KMS-11 (cell line): ENCODE results near the gene HEXD.

Experiments
- H2AFZ ChIP-seq: fragments of 200-600 bp; sonication (generic); 2 replicates; pipeline ENCODE4 v1.6.1; 2016; ENCODE audit warnings: antibody characterized with exemption, mixed run types, low read depth
- H3K27ac ChIP-seq: fragments of 200-600 bp; sonication (generic); 2 replicates; pipeline ENCODE4 v1.6.1; 2016; ENCODE audit warnings: mild to moderate bottlenecking, mixed run types
- H3K27me3 ChIP-seq: fragments of 200-600 bp; sonication (generic); 2 replicates; pipeline ENCODE4 v1.6.1; 2017; ENCODE audit warnings: mild to moderate bottlenecking, low read depth, mixed run types, moderate library complexity; ENCODE audit not compliant: insufficient read depth
- H3K36me3 ChIP-seq: fragments of 200-600 bp; sonication (generic); 2 replicates; pipeline ENCODE4 v1.6.1; 2017; ENCODE audit warnings: mild to moderate bottlenecking, mixed run types; ENCODE audit not compliant: insufficient read depth
- H3K4me1 ChIP-seq: fragments of 200-600 bp; sonication (generic); 2 replicates; pipeline ENCODE4 v1.6.1; 2016; ENCODE audit warnings: mild to moderate bottlenecking, low read depth, mixed run types; ENCODE audit not compliant: poor library complexity, severe bottlenecking
- H3K4me2 ChIP-seq: fragments of 200-600 bp; sonication (generic); 2 replicates; pipeline ENCODE4 v1.7.0; 2016; ENCODE audit warnings: mild to moderate bottlenecking, mixed run types
- H3K4me3 ChIP-seq: fragments of 200-600 bp; sonication (generic); IDR thresholded peaks from 2 replicates; pipeline ENCODE4 v1.6.1; 2017; ENCODE audit warnings: low read depth, low read length, mixed read lengths; ENCODE audit not compliant: insufficient read depth
- H3K79me2 ChIP-seq: fragments of 200-600 bp; sonication (generic); 2 replicates; pipeline ENCODE4 v1.6.1; 2016; ENCODE audit warnings: low read depth, mixed run types; ENCODE audit not compliant: insufficient read depth
- H3K9ac ChIP-seq: fragments of 200-600 bp; sonication (generic); 2 replicates; pipeline ENCODE4 v1.6.1; 2016; ENCODE audit warnings: mild to moderate bottlenecking, mixed run types
- H4K20me1 ChIP-seq: fragments of 200-600 bp; sonication (generic); 2 replicates; pipeline ENCODE4 v1.6.1; 2016; ENCODE audit warnings: mild to moderate bottlenecking, mixed run types; ENCODE audit not compliant: insufficient read depth
- TF ChIP-seq, protein P1 (sequence below): fragments of 200-600 bp; sonication (generic); conservative IDR thresholded peaks from 2 replicates; pipeline ENCODE4 v1.6.1; 2017; ENCODE audit warnings: low read depth, mild to moderate bottlenecking, antibody characterized with exemption, low read length, moderate library complexity, mixed read lengths

HEXD gene

DNA sequence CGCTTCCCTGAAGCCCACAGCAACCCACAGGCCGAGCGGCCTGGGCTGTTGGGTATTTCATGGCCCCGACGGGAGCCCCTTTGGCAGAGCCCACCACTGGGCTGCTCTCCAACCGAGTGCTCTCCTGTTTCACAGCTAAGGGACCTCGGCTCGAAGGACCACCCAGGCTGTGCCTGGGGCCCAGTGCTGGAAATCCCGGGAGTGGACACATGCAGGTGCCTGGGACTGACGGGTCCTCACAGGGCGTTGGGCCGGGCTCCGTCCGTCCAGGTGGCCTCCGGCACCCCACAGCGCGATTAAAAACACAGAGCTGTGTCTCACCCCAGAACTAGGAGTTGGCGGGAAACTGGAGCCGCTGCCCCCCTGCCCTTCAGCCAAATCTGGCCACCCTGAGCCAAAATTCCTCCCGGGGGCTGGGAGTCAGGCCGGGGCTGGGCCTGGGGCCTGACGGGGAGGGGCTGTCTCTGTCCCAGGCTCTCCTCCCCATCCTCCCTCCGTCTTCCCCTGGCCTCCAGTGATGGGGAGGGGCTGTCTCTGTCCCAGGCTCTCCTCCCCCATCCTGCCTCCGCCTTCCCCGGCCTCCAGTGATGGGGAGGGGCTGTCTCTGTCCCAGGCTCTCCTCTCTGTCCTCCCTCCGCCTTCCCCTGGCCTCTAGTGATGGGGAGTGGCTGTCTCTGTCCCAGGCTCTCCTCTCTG, 32.4 kb upstream of the HEXD start:
- Histone ChIP-seq H3K4me1 (peaks cover 31% of the 10 kb centered on the region), H2AFZ (no peak overlapping the region), H3K36me3 (no peaks in the 10 kb centered on the region), H3K27me3 (no peaks in the 10 kb centered on the region), H3K9ac (no peak overlapping the region), H3K4me3 (no peak overlapping the region), H3K4me2 (no peak overlapping the region), H3K27ac (no peak overlapping the region), H3K79me2 (no peaks in the 10 kb centered on the region), H4K20me1 (no peaks in the 10 kb centered on the region)
- TF ChIP-seq, protein P1, sequence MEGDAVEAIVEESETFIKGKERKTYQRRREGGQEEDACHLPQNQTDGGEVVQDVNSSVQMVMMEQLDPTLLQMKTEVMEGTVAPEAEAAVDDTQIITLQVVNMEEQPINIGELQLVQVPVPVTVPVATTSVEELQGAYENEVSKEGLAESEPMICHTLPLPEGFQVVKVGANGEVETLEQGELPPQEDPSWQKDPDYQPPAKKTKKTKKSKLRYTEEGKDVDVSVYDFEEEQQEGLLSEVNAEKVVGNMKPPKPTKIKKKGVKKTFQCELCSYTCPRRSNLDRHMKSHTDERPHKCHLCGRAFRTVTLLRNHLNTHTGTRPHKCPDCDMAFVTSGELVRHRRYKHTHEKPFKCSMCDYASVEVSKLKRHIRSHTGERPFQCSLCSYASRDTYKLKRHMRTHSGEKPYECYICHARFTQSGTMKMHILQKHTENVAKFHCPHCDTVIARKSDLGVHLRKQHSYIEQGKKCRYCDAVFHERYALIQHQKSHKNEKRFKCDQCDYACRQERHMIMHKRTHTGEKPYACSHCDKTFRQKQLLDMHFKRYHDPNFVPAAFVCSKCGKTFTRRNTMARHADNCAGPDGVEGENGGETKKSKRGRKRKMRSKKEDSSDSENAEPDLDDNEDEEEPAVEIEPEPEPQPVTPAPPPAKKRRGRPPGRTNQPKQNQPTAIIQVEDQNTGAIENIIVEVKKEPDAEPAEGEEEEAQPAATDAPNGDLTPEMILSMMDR, result no peak

DNA sequence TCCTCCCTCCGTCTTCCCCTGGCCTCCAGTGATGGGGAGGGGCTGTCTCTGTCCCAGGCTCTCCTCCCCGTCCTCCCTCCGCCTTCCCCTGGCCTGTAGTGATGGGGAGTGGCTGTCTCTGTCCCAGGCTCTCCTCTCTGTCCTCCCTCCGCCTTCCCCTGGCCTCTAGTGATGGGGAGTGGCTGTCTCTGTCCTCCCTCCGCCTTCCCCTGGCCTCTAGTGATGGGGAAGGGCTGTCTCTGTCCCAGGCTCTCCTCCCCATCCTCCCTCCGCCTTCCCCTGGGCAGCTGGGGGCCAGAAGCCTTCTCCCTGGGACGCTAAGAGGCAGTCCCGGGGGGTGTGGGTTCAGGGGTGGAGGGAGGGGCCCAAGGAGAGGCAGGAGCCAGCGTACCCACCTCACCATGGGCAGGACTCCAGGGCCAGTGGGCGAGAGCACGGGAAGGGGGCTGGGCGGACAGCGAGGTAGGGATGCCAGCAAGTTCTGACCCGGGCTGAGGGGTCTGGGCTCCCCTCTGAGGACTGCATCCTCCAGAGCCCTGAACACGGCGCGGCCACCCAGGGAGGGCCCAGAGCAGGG, 31.8 kb upstream of the HEXD start:
- TF ChIP-seq, protein P1, result no peak
- Histone ChIP-seq H3K9ac (no peak overlapping the region), H3K27me3 (no peaks in the 10 kb centered on the region), H3K36me3 (no peaks in the 10 kb centered on the region), H2AFZ (no peak overlapping the region), H3K4me3 (no peak overlapping the region), H3K4me2 (no peak overlapping the region), H4K20me1 (no peaks in the 10 kb centered on the region), H3K27ac (no peak overlapping the region), H3K79me2 (no peaks in the 10 kb centered on the region), H3K4me1 (peaks cover 24% of the 10 kb centered on the region)

DNA sequence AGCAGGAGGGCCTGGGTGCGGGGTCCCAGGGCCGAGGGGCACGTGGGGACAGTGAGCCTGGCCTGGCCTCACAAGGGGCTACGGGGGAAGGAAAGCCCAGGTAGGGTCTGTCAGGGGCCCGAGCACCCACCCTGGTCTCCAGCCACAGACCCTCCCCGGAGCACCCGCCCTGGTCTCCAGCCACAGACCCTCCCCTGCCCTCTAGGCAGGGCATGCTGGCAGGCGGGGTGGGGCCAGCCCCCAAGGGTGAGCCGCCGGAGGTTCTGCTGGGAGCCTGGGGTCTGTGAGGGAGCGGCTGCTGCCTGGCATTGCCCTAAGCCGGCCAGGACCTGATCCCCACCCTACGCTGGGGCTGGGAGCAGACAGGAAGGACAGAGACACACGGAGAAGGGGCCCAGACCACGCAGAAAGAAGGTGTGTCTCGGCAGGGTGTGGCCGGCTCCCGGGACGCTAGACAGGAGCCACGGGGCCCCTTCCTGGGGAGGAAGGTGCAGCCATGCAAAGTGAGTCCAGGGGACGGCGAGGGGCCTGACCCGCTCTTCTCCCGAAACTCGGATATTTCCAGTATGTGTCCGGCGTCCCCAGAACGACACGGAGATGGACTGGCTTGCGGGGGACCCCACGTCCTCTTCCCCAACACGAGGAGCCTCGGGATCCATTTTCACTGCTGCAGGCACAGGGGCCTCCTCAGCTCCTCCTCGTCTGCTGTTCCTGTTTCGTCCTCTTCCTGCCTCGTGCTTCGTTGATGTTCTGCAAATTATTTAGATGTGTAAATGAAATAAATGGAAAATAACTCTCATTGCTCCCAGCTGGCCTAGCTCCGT, 31.1 kb upstream of the HEXD start:
- no peaks in the 10 kb centered on the region; the same call in 1 of the 2 replicates for H3K36me3 ChIP-seq
- no peaks in the 10 kb centered on the region for H4K20me1 ChIP-seq
- no peaks in the 10 kb centered on the region for H3K27me3 ChIP-seq
- H3K27ac ChIP-seq, result no peak overlapping the region
- no peak overlapping the region for H3K9ac ChIP-seq
- H3K4me1 ChIP-seq, result peaks cover 18% of the 10 kb centered on the region
- H2AFZ ChIP-seq, result no peak overlapping the region
- TF ChIP-seq, protein P1, result no peak
- no peak overlapping the region for H3K4me3 ChIP-seq
- H3K4me2 ChIP-seq, result no peak overlapping the region
- H3K79me2 ChIP-seq, result no peaks in the 10 kb centered on the region

DNA sequence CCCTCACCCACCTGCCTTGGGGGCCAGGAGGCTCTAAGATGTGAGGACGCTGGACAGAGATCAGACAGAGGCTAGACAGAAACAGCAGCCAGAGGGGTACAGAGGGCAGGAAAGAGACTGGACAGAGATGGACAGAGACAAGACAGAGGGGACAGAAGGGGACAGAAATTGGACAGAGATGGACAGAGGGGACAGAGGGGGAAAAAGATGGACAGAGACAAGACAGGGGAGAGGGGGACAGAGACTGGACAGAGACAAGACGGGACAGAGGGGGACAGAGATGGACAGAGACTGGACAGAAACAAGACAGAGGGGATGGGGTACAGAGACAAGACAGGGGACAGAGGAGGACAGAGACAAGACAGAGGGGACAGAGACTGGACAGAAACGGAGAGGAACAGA, 30.4 kb upstream of the HEXD start:
- H3K9ac ChIP-seq, result no peak overlapping the region
- H4K20me1 ChIP-seq, result no peaks in the 10 kb centered on the region
- TF ChIP-seq, protein P1, result no peak

More for the DNA sequence above, 30.4 kb upstream of the HEXD start:
- Histone ChIP-seq H3K4me3 (no peak overlapping the region), H3K79me2 (no peaks in the 10 kb centered on the region), H3K4me1 (peaks cover 18% of the 10 kb centered on the region), H3K4me2 (no peak overlapping the region), H3K27me3 (no peaks in the 10 kb centered on the region), H2AFZ (no peak overlapping the region), H3K36me3 (no peaks in the 10 kb centered on the region; the same call in 1 of the 2 replicates), H3K27ac (no peak overlapping the region)
